C1 segment of cervical spinal cord (tissue), 14 donors: ENCODE results near the gene LRFN2.

ENCODE experiments used
- DNase-seq, 14 donors: peaks; one replicate each; lab custom pipeline; 2025; lab: John Stamatoyannopoulos, UW

LRFN2 gene

GRCh38 chr6:40587240-40588069 lies at the start of gene LRFN2:
Gene LRFN2 (minus strand): TSS chr6:40587364.
- DNase-seq: peak in 11 of 14 donors; percentile 23 to 78 (median 43)

GRCh38 chr6:40634429-40634828 lies 47.3 kb upstream of the LRFN2 start:
- no peak for DNase-seq

- DNase-seq: peak in 4 of 14 donors; percentile 3 to 20 (median 8)
Measured at GRCh38 chr6:40631744-40632143, 44.6 kb upstream of the LRFN2 start.

GRCh38 chr6:40630488-40630887 lies 43.3 kb upstream of the LRFN2 start:
- DNase-seq: no peak

GRCh38 chr6:40630051-40630450 lies 42.9 kb upstream of the LRFN2 start:
- DNase-seq: no peak

- no peak for DNase-seq
Measured at GRCh38 chr6:40629463-40629862, 42.3 kb upstream of the LRFN2 start.

- no peak for DNase-seq
Measured at GRCh38 chr6:40627316-40627715, 40.2 kb upstream of the LRFN2 start.

- DNase-seq: no peak
Measured at GRCh38 chr6:40626886-40627285, 39.7 kb upstream of the LRFN2 start.

GRCh38 chr6:40623932-40624331 lies 36.8 kb upstream of the LRFN2 start:
- no peak for DNase-seq

- no peak for DNase-seq
Measured at GRCh38 chr6:40623178-40623577, 36.0 kb upstream of the LRFN2 start.

GRCh38 chr6:40620574-40621240 lies 33.5 kb upstream of the LRFN2 start:
- no peak for DNase-seq

- no peak for DNase-seq
Measured at GRCh38 chr6:40614671-40615070, 27.5 kb upstream of the LRFN2 start.

- DNase-seq: peak in 1 of 14 donors; percentile 7
Measured at GRCh38 chr6:40611912-40612311, 24.7 kb upstream of the LRFN2 start.

- no peak for DNase-seq
Measured at GRCh38 chr6:40611434-40611833, 24.3 kb upstream of the LRFN2 start.

GRCh38 chr6:40610229-40610628 lies 23.1 kb upstream of the LRFN2 start:
- DNase-seq: no peak

GRCh38 chr6:40606981-40607380 lies 19.8 kb upstream of the LRFN2 start:
- DNase-seq: no peak

GRCh38 chr6:40606526-40606925 lies 19.4 kb upstream of the LRFN2 start:
- no peak for DNase-seq

- DNase-seq: no peak
Measured at GRCh38 chr6:40604082-40604481, 16.9 kb upstream of the LRFN2 start.

GRCh38 chr6:40599555-40599954 lies 12.4 kb upstream of the LRFN2 start:
- DNase-seq: no peak

- no peak for DNase-seq
Measured at GRCh38 chr6:40598516-40598915, 11.4 kb upstream of the LRFN2 start.

GRCh38 chr6:40597301-40597700 lies 10.1 kb upstream of the LRFN2 start:
- DNase-seq: no peak

- no peak for DNase-seq
Measured at GRCh38 chr6:40588480-40588879, 1.3 kb upstream of the LRFN2 start.

- DNase-seq: no peak
Measured at GRCh38 chr6:40588070-40588384, 863 bp upstream of the LRFN2 start.
